ENCODE results near the gene IPPK.

IPPK gene

DNA sequence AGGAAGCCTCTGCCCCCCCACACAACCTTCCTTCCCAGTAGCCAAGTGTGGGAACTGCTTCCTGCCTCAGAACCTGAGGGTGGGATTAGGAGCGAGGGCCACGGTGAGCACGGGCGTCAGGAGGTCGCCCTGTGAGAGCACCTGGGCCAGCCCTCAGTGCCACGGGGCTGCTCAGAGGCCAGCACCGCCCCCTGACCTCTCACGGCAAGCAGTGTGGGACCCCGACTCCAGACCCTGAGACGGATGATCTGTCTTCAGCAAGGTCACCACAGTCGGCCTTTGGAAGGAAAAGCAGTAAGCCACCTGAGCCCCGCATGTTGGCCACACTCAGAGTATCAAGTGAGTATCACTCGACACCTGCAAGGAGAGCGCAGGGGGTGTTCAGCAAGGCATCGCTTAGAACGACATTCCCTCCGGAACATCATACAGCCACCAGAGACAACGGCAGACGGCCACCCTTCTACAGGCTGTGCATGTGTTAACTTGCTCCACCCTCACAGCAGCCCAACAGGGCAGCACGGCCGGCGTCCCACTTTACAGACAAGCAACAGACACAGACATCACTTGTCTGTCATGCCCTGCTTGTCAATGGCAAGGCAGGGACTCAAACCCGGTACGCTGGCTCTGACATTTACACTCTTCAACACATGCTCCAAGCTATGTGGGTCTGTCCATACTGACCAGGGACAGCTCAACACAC is 50.2 kb downstream of the IPPK start:
- DNase-seq (ENCODE audit: insufficient read length, low spot score) (no peak), FAIRE-seq (no peak)
- TF ChIP-seq, protein P1, sequence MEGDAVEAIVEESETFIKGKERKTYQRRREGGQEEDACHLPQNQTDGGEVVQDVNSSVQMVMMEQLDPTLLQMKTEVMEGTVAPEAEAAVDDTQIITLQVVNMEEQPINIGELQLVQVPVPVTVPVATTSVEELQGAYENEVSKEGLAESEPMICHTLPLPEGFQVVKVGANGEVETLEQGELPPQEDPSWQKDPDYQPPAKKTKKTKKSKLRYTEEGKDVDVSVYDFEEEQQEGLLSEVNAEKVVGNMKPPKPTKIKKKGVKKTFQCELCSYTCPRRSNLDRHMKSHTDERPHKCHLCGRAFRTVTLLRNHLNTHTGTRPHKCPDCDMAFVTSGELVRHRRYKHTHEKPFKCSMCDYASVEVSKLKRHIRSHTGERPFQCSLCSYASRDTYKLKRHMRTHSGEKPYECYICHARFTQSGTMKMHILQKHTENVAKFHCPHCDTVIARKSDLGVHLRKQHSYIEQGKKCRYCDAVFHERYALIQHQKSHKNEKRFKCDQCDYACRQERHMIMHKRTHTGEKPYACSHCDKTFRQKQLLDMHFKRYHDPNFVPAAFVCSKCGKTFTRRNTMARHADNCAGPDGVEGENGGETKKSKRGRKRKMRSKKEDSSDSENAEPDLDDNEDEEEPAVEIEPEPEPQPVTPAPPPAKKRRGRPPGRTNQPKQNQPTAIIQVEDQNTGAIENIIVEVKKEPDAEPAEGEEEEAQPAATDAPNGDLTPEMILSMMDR (IDR thresholded peaks at IDR 0.05; ENCODE audit: insufficient read depth, missing control alignments): no peak

- FAIRE-seq: no peak
- TF ChIP-seq, protein P1 (IDR thresholded peaks at IDR 0.05; ENCODE audit: insufficient read depth, missing control alignments): no peak
- DNase-seq (ENCODE audit: insufficient read length, low spot score): no peak
Observed at GRCh38 chr9:92618633-92619225, 51.2 kb downstream of the IPPK start.

DNA sequence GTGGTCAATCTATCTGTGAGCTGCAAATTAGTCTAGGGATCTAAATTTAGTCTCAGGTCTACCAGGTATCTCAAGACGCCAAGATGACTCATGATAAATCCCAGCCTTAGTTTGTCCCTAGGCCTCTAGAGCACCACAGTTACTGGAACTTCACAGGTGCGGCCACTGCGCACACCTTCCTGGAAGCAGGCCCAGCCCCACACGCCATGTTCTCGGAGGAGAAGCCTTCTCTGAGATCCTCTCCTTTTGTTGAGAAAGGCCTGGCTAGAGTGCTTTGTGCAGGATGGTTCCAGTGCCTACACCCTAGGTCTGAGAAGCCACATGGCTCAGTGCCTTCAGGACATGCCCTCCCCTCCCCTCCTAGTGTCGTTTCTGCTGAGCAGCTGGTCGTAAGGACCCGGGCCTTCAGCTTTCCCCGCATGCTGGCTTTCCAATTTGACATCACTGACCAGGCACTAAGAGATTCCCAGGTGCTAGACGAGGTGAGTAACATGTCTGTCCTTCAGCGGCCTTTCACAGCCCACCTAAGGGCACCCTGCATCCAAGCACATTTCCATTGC is 51.9 kb downstream of the IPPK start:
- DNase-seq (ENCODE audit: insufficient read length, low spot score) (no peak), FAIRE-seq (no peak)
- TF ChIP-seq, protein P1 (IDR thresholded peaks at IDR 0.05; ENCODE audit: insufficient read depth, missing control alignments): no peak

- DNase-seq (ENCODE audit: insufficient read length, low spot score): no peak
- TF ChIP-seq, protein P1 (IDR thresholded peaks at IDR 0.05; ENCODE audit: insufficient read depth, missing control alignments): no peak
- no peak for FAIRE-seq
Observed at GRCh38 chr9:92617195-92617813, 52.6 kb downstream of the IPPK start.

- FAIRE-seq (no peak), DNase-seq (ENCODE audit: insufficient read length, low spot score) (no peak)
- TF ChIP-seq, protein P1 (IDR thresholded peaks at IDR 0.05; ENCODE audit: insufficient read depth, missing control alignments): no peak
Observed at GRCh38 chr9:92616655-92617111, 53.2 kb downstream of the IPPK start.

- TF ChIP-seq, protein P1 (IDR thresholded peaks at IDR 0.05; ENCODE audit: insufficient read depth, missing control alignments): no peak
- no peak for FAIRE-seq
- no peak for DNase-seq (ENCODE audit: insufficient read length, low spot score)
Observed at GRCh38 chr9:92616199-92616641, 53.7 kb downstream of the IPPK start.
